Fibroblast of pulmonary artery (primary cell): ENCODE results near the gene MIDN.

Experiments used
- DNase-seq: peaks from one replicate; pipeline ENCODE4 v3.0.0-alpha.2; 2010; ENCODE audit warnings: low read depth
- H3K4me3 ChIP-seq: replicated peaks from 2 replicates; pipeline ENCODE4 v1.5.1; 2011; ENCODE audit warnings: low read depth, mild to moderate bottlenecking, control low read depth, low read length, moderate library complexity
- CTCF ChIP-seq: IDR thresholded peaks from 2 replicates; pipeline ENCODE4 v1.5.1; 2011; ENCODE audit warnings: mild to moderate bottlenecking, control low read depth, low read length, inconsistent platforms; ENCODE audit errors: missing control alignments

MIDN gene

DNA sequence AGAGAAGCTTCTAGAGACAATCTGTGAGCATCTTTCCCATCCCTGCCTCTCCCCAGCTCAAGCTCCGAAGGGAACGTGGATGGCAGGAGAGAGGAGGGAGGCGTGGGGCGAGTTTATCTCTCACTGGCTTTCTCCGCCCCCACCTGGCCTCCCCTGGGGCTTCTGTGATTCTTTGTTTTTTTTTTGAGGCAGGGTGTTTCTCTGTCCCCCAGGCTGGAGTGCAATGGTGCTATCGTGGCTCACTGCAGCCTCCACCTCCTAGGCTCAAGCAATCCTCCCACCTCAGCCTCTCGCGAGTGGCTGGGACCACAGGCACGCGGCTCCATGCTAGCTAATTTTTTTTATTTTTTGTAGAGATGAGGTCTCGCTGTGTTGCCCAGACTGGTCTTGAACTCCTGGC lies 60.3 kb downstream of the MIDN start:
- no peak for DNase-seq
- H3K4me3 ChIP-seq, result no peak overlapping the region
- no peak for TF ChIP-seq CTCF
